Measurements from ENCODE around the gene TMED4. TPM values are rescaled to one million over a fixed set of nuclear protein-coding genes. Genes with fewer than 3 reads are reported as not detected.

TMED4 gene
- total RNA-seq, 1 donor = 90.1 TPM

DNA sequence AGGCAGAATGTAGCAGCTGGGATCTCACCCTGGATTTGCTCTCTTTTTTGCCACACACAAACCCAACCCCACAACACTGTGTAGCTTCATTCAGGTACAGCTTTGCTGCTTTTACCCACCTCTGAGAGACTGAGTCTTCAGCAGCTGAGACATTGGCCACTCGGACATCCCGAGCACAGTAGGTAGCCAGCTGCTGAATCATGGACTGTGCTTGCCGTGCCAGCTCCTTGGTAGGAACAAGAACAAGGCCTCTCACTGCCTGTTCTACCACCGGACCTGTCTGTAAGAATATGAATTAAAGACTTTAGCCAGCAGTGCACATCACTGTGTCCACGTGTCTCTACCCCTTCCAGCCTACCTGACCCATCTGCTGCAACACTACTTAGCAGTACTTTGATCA lies 9.3 kb downstream of the TMED4 start:
- H3K36me3 ChIP-seq (ENCODE audit: insufficient read depth, low read length) = peaks cover 53% of the 10 kb centered on the region
- no peaks in the 10 kb centered on the region for H3K27me3 ChIP-seq (ENCODE audit: insufficient read depth, low read length)
- peak overlapping the region; percentile 83 for H3K4me2 ChIP-seq (ENCODE audit: insufficient read depth, low read length)
- peak; percentile 32 for DNase-seq (ENCODE audit: insufficient read length, low spot score, missing footprints)
- peaks cover 58% of the 10 kb centered on the region for H3K79me2 ChIP-seq (ENCODE audit: insufficient read depth, low read length)
- H3K4me1 ChIP-seq (ENCODE audit: insufficient read depth, low read length) = peaks cover 20% of the 10 kb centered on the region
- H4K20me1 ChIP-seq (ENCODE audit: insufficient read depth, low read length) = peaks cover 12% of the 10 kb centered on the region
- no peaks in the 10 kb centered on the region for H3K9me3 ChIP-seq (ENCODE audit: low read depth, low read length)
- H3K4me3 ChIP-seq (ENCODE audit: insufficient read depth, low read length) = peak overlapping the region; percentile 96
- H2AFZ ChIP-seq (ENCODE audit: low read length) = no peak overlapping the region
- TF ChIP-seq CTCF (IDR thresholded peaks at IDR 0.05; ENCODE audit: extremely low read depth, low read depth, low read length) = no peak
- peak overlapping the region; percentile 85 for H3K27ac ChIP-seq (ENCODE audit: low read depth, low read length)

GRCh38 chr7:44569959-44570358 lies 12.1 kb downstream of the TMED4 start:
- H3K9me3 ChIP-seq (ENCODE audit: low read depth, low read length) = no peaks in the 10 kb centered on the region
- H3K4me2 ChIP-seq (ENCODE audit: insufficient read depth, low read length) = no peak overlapping the region
- H3K27me3 ChIP-seq (ENCODE audit: insufficient read depth, low read length) = no peaks in the 10 kb centered on the region
- no peak for TF ChIP-seq CTCF (IDR thresholded peaks at IDR 0.05; ENCODE audit: extremely low read depth, low read depth, low read length)
- no peak overlapping the region for H3K4me3 ChIP-seq (ENCODE audit: insufficient read depth, low read length)
- no peak overlapping the region for H3K27ac ChIP-seq (ENCODE audit: low read depth, low read length)
- H3K36me3 ChIP-seq (ENCODE audit: insufficient read depth, low read length) = peaks cover 68% of the 10 kb centered on the region
- H3K79me2 ChIP-seq (ENCODE audit: insufficient read depth, low read length) = peaks cover 50% of the 10 kb centered on the region
- DNase-seq (ENCODE audit: insufficient read length, low spot score, missing footprints) = no peak
- H3K4me1 ChIP-seq (ENCODE audit: insufficient read depth, low read length) = peaks cover 20% of the 10 kb centered on the region
- no peak overlapping the region for H2AFZ ChIP-seq (ENCODE audit: low read length)
- H4K20me1 ChIP-seq (ENCODE audit: insufficient read depth, low read length) = peaks cover 21% of the 10 kb centered on the region

DNA sequence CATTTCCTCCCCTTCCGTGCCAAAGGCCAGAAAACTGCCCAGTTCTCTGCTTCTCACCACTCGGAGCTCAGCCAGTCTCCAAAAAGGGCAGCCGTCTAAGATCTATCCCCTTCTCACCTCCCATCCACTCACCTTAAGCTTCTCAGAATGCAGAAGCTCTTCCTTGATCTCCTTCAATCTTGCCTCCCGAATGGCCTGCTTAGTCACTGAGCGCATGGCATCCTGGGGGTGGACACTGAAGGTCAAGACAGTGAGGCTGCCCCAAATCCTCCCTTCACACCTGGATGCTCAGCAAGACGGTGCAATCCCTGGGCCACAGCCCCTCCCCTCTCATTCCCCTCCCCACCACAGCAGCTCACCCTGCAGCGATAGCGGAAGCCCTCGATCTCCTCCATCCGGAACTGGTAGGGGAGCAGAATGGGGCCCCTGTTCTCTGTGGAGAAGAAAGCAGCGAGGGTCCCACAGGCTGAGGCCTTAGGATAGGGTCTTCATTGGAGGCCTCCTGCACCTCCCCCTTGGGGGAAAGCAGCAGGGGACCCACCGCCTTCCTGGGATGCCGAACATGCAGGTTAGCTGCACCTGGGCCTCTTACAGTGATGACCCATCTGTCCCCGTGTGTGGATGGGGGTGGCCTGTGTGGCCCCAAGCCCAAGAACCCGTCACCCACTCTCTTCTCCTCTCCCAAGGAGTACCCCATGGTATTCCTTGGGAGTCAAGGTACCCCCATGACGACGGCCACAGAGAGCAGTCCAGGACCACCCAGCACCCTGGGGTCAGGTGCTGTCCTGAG lies 13.1 kb downstream of the TMED4 start:
- Histone ChIP-seq H3K27ac (ENCODE audit: low read depth, low read length) (no peak overlapping the region), H3K9me3 (ENCODE audit: low read depth, low read length) (no peaks in the 10 kb centered on the region), H2AFZ (ENCODE audit: low read length) (no peak overlapping the region), H4K20me1 (ENCODE audit: insufficient read depth, low read length) (peaks cover 29% of the 10 kb centered on the region), H3K4me2 (ENCODE audit: insufficient read depth, low read length) (no peak overlapping the region), H3K4me1 (ENCODE audit: insufficient read depth, low read length) (peaks cover 11% of the 10 kb centered on the region), H3K36me3 (ENCODE audit: insufficient read depth, low read length) (peaks cover 77% of the 10 kb centered on the region), H3K79me2 (ENCODE audit: insufficient read depth, low read length) (peaks cover 40% of the 10 kb centered on the region), H3K4me3 (ENCODE audit: insufficient read depth, low read length) (no peak overlapping the region), H3K27me3 (ENCODE audit: insufficient read depth, low read length) (no peaks in the 10 kb centered on the region)
- TF ChIP-seq CTCF (IDR thresholded peaks at IDR 0.05; ENCODE audit: extremely low read depth, low read depth, low read length) = no peak
- no peak for DNase-seq (ENCODE audit: insufficient read length, low spot score, missing footprints)

- H3K27me3 ChIP-seq (ENCODE audit: insufficient read depth, low read length) = no peaks in the 10 kb centered on the region
- no peak for DNase-seq (ENCODE audit: insufficient read length, low spot score, missing footprints)
- peaks cover 77% of the 10 kb centered on the region for H3K36me3 ChIP-seq (ENCODE audit: insufficient read depth, low read length)
- H2AFZ ChIP-seq (ENCODE audit: low read length) = no peak overlapping the region
- no peaks in the 10 kb centered on the region for H3K9me3 ChIP-seq (ENCODE audit: low read depth, low read length)
- H3K4me3 ChIP-seq (ENCODE audit: insufficient read depth, low read length) = no peak overlapping the region
- H4K20me1 ChIP-seq (ENCODE audit: insufficient read depth, low read length) = peaks cover 29% of the 10 kb centered on the region
- no peak overlapping the region for H3K27ac ChIP-seq (ENCODE audit: low read depth, low read length)
- H3K79me2 ChIP-seq (ENCODE audit: insufficient read depth, low read length) = peaks cover 29% of the 10 kb centered on the region
- no peak overlapping the region for H3K4me2 ChIP-seq (ENCODE audit: insufficient read depth, low read length)
- H3K4me1 ChIP-seq (ENCODE audit: insufficient read depth, low read length) = peaks cover 7% of the 10 kb centered on the region
- no peak for TF ChIP-seq CTCF (IDR thresholded peaks at IDR 0.05; ENCODE audit: extremely low read depth, low read depth, low read length)
Observed at GRCh38 chr7:44567884-44568283, 14.1 kb downstream of the TMED4 start.

Measured in osteoblast (primary cell).